ENCODE data around the gene SRMS. TPM values are rescaled to one million over a fixed set of nuclear protein-coding genes. Genes with fewer than 3 reads are reported as not detected.

SRMS gene
- total and polyA plus RNA-seq, 2 of the 13 experiments (the other 11 are each of a cell fraction or from before 2014, with no cell fraction given), result not detected

DNA sequence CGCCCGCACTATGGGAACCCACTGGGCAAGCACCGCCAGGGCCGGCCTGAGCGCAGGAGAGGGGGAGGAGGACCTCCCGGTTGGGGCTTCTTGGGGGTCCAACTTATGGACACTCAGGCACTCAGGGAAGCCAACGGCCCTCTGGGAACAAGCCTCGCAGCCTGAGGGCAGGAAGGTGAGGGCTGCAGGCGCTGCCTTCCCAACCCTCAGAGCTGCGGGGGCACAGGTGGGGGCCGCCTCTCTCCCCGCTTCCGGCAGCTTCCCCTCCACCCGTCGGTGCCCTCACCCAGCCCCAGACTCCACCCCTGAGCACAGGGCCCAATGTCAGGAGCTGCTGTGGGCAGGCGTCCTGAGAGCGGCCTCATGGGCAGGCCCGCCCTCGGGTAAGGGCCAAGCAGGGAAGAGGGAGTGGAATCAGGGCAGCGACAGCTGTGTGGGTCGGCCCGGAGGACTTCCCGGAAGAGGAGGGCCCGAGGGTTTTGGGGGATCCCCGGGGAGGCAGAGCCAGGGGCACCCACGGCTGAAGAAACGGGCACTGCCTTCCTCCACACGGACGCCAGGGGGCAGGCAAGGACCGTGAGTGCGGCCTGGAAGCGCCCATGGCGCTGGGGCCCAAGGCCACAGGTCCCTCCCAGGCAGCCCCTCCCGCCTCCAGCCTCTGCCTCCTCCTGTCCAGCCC lies 9.9 kb downstream of the SRMS start (continued):
- TF ChIP-seq, protein P1, sequence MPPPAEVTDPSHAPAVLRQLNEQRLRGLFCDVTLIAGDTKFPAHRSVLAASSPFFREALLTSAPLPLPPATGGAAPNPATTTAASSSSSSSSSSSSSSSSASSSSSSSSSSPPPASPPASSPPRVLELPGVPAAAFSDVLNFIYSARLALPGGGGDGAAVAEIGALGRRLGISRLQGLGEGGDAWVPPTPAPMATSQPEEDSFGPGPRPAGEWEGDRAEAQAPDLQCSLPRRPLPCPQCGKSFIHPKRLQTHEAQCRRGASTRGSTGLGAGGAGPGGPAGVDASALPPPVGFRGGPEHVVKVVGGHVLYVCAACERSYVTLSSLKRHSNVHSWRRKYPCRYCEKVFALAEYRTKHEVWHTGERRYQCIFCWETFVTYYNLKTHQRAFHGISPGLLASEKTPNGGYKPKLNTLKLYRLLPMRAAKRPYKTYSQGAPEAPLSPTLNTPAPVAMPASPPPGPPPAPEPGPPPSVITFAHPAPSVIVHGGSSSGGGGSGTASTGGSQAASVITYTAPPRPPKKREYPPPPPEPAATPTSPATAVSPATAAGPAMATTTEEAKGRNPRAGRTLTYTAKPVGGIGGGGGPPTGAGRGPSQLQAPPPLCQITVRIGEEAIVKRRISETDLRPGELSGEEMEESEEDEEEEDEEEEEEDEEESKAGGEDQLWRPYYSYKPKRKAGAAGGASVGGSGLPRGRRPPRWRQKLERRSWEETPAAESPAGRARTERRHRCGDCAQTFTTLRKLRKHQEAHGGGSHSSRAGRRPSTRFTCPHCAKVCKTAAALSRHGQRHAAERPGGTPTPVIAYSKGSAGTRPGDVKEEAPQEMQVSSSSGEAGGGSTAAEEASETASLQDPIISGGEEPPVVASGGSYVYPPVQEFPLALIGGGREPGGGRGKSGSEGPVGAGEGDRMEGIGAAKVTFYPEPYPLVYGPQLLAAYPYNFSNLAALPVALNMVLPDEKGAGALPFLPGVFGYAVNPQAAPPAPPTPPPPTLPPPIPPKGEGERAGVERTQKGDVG (CRISPR knock-in tag; IDR thresholded peaks at IDR 0.05; ENCODE audit: borderline replicate concordance), result peak; percentile 89; the same call in 1 of the 2 replicates
- TF ChIP-seq ZNF724P (CRISPR knock-in tag; IDR thresholded peaks at IDR 0.05; ENCODE audit: borderline replicate concordance) (peak; percentile 89; the same call in 1 of the 2 replicates), TOPORS (CRISPR knock-in tag; IDR thresholded peaks at IDR 0.05) (peak; percentile 80), GABPA (IDR thresholded peaks at IDR 0.05; ENCODE audit: low read depth, low read length) (no peak), GABPA (CRISPR knock-in tag; IDR thresholded peaks at IDR 0.05; ENCODE audit: low read depth) (peak; percentile 82), ZNF703 (CRISPR knock-in tag; IDR thresholded peaks at IDR 0.05; ENCODE audit: borderline replicate concordance) (no peak), ZNF20 (CRISPR knock-in tag; IDR thresholded peaks at IDR 0.05) (no peak), JUN (CRISPR knock-in tag; IDR thresholded peaks at IDR 0.05) (peak; percentile 57), SIN3B (IDR thresholded peaks at IDR 0.05; ENCODE audit: low read length) (peak; percentile 80), ZNF44 (CRISPR knock-in tag; IDR thresholded peaks at IDR 0.05) (peak; percentile 88), KDM6A (CRISPR knock-in tag; IDR thresholded peaks at IDR 0.05; ENCODE audit: low read depth) (peak; percentile 39), GPN1 (CRISPR knock-in tag; IDR thresholded peaks at IDR 0.05; ENCODE audit: borderline replicate concordance) (no peak; the same call in 1 of the 2 replicates)
- TF ChIP-seq, protein P2, sequence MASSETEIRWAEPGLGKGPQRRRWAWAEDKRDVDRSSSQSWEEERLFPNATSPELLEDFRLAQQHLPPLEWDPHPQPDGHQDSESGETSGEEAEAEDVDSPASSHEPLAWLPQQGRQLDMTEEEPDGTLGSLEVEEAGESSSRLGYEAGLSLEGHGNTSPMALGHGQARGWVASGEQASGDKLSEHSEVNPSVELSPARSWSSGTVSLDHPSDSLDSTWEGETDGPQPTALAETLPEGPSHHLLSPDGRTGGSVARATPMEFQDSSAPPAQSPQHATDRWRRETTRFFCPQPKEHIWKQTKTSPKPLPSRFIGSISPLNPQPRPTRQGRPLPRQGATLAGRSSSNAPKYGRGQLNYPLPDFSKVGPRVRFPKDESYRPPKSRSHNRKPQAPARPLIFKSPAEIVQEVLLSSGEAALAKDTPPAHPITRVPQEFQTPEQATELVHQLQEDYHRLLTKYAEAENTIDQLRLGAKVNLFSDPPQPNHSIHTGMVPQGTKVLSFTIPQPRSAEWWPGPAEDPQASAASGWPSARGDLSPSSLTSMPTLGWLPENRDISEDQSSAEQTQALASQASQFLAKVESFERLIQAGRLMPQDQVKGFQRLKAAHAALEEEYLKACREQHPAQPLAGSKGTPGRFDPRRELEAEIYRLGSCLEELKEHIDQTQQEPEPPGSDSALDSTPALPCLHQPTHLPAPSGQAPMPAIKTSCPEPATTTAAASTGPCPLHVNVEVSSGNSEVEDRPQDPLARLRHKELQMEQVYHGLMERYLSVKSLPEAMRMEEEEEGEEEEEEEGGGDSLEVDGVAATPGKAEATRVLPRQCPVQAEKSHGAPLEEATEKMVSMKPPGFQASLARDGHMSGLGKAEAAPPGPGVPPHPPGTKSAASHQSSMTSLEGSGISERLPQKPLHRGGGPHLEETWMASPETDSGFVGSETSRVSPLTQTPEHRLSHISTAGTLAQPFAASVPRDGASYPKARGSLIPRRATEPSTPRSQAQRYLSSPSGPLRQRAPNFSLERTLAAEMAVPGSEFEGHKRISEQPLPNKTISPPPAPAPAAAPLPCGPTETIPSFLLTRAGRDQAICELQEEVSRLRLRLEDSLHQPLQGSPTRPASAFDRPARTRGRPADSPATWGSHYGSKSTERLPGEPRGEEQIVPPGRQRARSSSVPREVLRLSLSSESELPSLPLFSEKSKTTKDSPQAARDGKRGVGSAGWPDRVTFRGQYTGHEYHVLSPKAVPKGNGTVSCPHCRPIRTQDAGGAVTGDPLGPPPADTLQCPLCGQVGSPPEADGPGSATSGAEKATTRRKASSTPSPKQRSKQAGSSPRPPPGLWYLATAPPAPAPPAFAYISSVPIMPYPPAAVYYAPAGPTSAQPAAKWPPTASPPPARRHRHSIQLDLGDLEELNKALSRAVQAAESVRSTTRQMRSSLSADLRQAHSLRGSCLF (CRISPR knock-in tag; IDR thresholded peaks at IDR 0.05; ENCODE audit: borderline replicate concordance), result no peak
- TF ChIP-seq, protein P3, sequence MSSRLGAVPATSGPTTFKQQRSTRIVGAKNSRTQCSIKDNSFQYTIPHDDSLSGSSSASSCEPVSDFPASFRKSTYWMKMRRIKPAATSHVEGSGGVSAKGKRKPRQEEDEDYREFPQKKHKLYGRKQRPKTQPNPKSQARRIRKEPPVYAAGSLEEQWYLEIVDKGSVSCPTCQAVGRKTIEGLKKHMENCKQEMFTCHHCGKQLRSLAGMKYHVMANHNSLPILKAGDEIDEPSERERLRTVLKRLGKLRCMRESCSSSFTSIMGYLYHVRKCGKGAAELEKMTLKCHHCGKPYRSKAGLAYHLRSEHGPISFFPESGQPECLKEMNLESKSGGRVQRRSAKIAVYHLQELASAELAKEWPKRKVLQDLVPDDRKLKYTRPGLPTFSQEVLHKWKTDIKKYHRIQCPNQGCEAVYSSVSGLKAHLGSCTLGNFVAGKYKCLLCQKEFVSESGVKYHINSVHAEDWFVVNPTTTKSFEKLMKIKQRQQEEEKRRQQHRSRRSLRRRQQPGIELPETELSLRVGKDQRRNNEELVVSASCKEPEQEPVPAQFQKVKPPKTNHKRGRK (CRISPR knock-in tag; IDR thresholded peaks at IDR 0.05), result no peak
- TF ChIP-seq, protein P4, sequence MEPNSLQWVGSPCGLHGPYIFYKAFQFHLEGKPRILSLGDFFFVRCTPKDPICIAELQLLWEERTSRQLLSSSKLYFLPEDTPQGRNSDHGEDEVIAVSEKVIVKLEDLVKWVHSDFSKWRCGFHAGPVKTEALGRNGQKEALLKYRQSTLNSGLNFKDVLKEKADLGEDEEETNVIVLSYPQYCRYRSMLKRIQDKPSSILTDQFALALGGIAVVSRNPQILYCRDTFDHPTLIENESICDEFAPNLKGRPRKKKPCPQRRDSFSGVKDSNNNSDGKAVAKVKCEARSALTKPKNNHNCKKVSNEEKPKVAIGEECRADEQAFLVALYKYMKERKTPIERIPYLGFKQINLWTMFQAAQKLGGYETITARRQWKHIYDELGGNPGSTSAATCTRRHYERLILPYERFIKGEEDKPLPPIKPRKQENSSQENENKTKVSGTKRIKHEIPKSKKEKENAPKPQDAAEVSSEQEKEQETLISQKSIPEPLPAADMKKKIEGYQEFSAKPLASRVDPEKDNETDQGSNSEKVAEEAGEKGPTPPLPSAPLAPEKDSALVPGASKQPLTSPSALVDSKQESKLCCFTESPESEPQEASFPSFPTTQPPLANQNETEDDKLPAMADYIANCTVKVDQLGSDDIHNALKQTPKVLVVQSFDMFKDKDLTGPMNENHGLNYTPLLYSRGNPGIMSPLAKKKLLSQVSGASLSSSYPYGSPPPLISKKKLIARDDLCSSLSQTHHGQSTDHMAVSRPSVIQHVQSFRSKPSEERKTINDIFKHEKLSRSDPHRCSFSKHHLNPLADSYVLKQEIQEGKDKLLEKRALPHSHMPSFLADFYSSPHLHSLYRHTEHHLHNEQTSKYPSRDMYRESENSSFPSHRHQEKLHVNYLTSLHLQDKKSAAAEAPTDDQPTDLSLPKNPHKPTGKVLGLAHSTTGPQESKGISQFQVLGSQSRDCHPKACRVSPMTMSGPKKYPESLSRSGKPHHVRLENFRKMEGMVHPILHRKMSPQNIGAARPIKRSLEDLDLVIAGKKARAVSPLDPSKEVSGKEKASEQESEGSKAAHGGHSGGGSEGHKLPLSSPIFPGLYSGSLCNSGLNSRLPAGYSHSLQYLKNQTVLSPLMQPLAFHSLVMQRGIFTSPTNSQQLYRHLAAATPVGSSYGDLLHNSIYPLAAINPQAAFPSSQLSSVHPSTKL (CRISPR knock-in tag; IDR thresholded peaks at IDR 0.05), result peak; percentile 80
